Right lobe of liver (tissue), 6 donors: Measurements from ENCODE around the gene ADH7. TPM values are rescaled to one million over a fixed set of nuclear protein-coding genes. Genes with fewer than 3 reads are reported as not detected.

Source experiments
- ATAC-seq, 4 donors: fragments of 200-7000 bp; cut with Tn5 transposase; one replicate each; pipeline ENCODE4 v1.9.1; 2020; ENCODE audit warnings: mild to moderate bottlenecking in 4 of 4, moderate library complexity in 4 of 4
- DNase-seq, 3 donors: peaks; one replicate each; pipeline ENCODE4 v3.0.0-alpha.2; 2020
- H3K27ac ChIP-seq, 3 donors: fragments of 200-600 bp; one replicate each; pipeline ENCODE4 v1.8.0; 2022
- H3K27me3 ChIP-seq, 2 donors: fragments of 200-600 bp; one replicate each; pipeline ENCODE4 v1.8.0; 2022
- H3K36me3 ChIP-seq, 4 donors: fragments of 200-600 bp; sonication (generic) in 1 of 4; one replicate each; pipeline versions ENCODE4 v1.5.1 to v1.8.0; 2017 to 2022; ENCODE audit warnings: control low read depth in 1 of 4
- H3K4me1 ChIP-seq, 4 donors: fragments of 200-600 bp; sonication (generic) in 1 of 4; one replicate each; pipeline versions ENCODE4 v1.5.1 to v1.8.0; 2017 to 2022; ENCODE audit warnings: control low read depth in 1 of 4
- H3K4me3 ChIP-seq, 3 donors: fragments of 200-600 bp; one replicate each; pipeline ENCODE4 v1.8.0; 2022
- H3K9me3 ChIP-seq, 4 donors: fragments of 200-600 bp; sonication (generic) in 1 of 4; one replicate each; pipeline versions ENCODE4 v1.5.1 to v1.8.0; 2017 to 2022; ENCODE audit warnings: control low read depth in 1 of 4
- CTCF ChIP-seq, 4 donors: fragments of 200-600 bp in 3 of 4; fragments of 450-650 bp in 1 of 4; IDR thresholded peaks; one replicate each; pipeline versions ENCODE4 v1.5.1 to v1.8.0; 2016 to 2022; ENCODE audit warnings: antibody characterized with exemption in 4 of 4, mild to moderate bottlenecking in 2 of 4
- POLR2A ChIP-seq: fragments of 450-650 bp; IDR thresholded peaks from one replicate; pipeline ENCODE4 v1.6.1; 2017; ENCODE audit warnings: antibody characterized with exemption, mild to moderate bottlenecking
- WGBS: methylation state at CpG from one replicate; pipeline ENCODE4 v1.1.6; 2018; ENCODE audit warnings: low coverage, low lambda C conversion rate; ENCODE audit not compliant: insufficient coverage; ENCODE audit errors: missing lambda C conversion rate; 5-methylcytosine and 5-hydroxymethylcytosine counted together
- intact Hi-C, 2 donors: fragments of 100-400 bp; cut with DNase I; formaldehyde crosslinking; loops; one replicate each; pipeline versions ENCODE4 v1.11.2 to v1.14.1; 2022
- total RNA-seq, 6 experiments: library from RNA; depleted of rRNA in 2 of 6; stranded (reverse); fragments of >200 nt in 2 of 6; fragmentation: NEBNext Ultra II Directional in 3 of 6; extraction: Animal tissue kit (Norgen Biotek cat#: 25700) in 3 of 6; gene quantifications; one replicate each; pipeline versions ENCODE4 v1.1.0 to v1.2.4, GENCODE V29; 2016 to 2023
- donor health status: DM: no; HTN: yes; CAD: no.
- donor health status: DM: no; HTN: no; CAD: no.
- donor health status: DM: no; HTN: no; CAD: no.
- donor health status: DM: no; HTN: yes; CAD: no.
- donor health status: DM: no; HTN: yes; CAD: no.

Gene ADH7
- total RNA-seq, 6 experiments from 2014 or later, result 0.42 TPM; not detected in 5

- Histone ChIP-seq H3K4me3 (no peak overlapping the region), H3K9me3 (no peaks in the 10 kb centered on the region), H3K27ac (peak overlapping the region; percentile 45 to 94 (median 88)), H3K36me3 (no peaks in the 10 kb centered on the region), H3K27me3 (no peaks in the 10 kb centered on the region), H3K4me1 (peaks cover 0 to 47% (median 14%) of the 10 kb centered on the region in 4 donors)
- no peak for TF ChIP-seq CTCF (IDR thresholded peaks at IDR 0.05)
- no peak for TF ChIP-seq POLR2A
- DNase-seq, result no peak
- ATAC-seq, result peak in 3 of 4 donors; percentile 3 to 74 (median 16)
- intact Hi-C loops, result no loop called here
- 30% methylated on average over 4 of the region's 4 CpGs for WGBS
Observed at GRCh38 chr4:99404595-99405287, 30.4 kb downstream of the ADH7 start.

DNA sequence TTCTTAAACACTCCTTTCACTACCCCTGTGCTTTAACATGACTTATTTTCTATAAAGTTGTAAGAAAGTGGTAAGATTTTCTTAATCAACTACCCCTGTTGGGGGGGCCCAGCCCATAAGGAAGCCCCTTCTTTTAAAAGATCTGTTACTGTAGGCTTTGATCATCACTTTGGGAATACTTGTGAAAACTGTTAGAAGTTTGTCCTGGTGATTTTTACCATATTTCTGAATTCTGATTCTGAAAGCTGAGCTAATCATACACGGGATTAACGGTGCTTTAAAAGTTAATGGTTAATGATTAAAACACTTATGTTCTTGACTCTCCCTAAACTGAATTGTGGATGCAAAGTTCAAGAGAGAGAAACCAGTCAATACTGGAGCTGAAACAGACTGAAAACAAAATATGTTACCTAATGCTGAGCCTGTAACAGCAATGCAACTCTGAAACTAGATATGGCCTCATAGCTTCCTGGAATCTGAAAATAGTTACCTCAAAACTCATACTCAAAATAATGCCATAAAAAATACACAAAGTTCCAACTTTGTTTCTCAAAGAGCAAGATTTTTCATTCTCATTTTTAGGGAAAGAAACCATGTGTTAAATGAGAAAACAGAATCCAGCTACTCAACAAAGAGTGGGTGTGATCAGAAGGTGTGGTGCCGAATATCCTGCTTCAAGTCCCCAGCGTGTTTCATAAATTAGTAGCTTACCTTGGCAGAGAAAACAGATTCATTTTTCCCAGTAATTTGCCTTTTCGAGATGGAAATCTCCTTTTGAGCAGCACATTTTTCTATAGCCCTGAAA lies 31.6 kb downstream of the ADH7 start:
- Histone ChIP-seq H3K27me3 (no peaks in the 10 kb centered on the region), H3K4me1 (peaks cover 0 to 42% (median 14%) of the 10 kb centered on the region in 4 donors), H3K36me3 (no peaks in the 10 kb centered on the region), H3K9me3 (no peaks in the 10 kb centered on the region), H3K4me3 (peak overlapping the region in 2 of 3 donors; percentile 7 to 8), H3K27ac (peak overlapping the region; percentile 45 to 94 (median 88))
- intact Hi-C loops, result no loop called here
- DNase-seq (no peak), ATAC-seq (peak; percentile 66 to 84 (median 78))
- WGBS, result 19% methylated on average over 5 of the region's 5 CpGs
- no peak for TF ChIP-seq CTCF (IDR thresholded peaks at IDR 0.05)
- TF ChIP-seq POLR2A, result no peak

DNA sequence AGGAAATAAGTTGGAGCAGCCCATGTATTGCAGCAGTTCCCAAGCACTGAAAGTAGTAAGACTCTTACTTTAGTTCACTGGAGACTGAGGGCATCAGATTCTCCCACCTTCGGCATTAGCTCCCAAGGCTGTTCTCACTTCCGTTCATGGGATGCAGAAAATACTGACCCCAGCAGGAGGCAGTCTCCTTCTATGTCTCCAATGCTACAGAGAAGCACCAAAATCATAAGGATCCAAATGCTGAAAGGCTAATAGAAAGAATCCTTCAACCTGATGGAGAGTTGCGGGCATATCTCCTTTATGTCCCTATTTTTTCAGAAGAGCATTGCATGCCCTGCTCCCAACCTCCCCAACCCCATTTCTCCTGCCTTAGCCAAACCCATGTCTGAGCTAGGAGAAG lies 32.4 kb downstream of the ADH7 start:
- Histone ChIP-seq H3K9me3 (no peaks in the 10 kb centered on the region), H3K27ac (peak overlapping the region; percentile 40 to 94 (median 88)), H3K36me3 (no peaks in the 10 kb centered on the region), H3K4me3 (no peak overlapping the region), H3K27me3 (no peaks in the 10 kb centered on the region), H3K4me1 (peaks cover 0 to 35% (median 12%) of the 10 kb centered on the region in 4 donors)
- ATAC-seq (peak; percentile 2 to 44 (median 32)), DNase-seq (no peak)
- 50% methylated on average over 3 of the region's 3 CpGs for WGBS
- peak in 3 of 4 donors; percentile 29 to 47 (median 31) for TF ChIP-seq CTCF (IDR thresholded peaks at IDR 0.05)
- TF ChIP-seq POLR2A, result no peak
- intact Hi-C loops, result no loop called here

DNA sequence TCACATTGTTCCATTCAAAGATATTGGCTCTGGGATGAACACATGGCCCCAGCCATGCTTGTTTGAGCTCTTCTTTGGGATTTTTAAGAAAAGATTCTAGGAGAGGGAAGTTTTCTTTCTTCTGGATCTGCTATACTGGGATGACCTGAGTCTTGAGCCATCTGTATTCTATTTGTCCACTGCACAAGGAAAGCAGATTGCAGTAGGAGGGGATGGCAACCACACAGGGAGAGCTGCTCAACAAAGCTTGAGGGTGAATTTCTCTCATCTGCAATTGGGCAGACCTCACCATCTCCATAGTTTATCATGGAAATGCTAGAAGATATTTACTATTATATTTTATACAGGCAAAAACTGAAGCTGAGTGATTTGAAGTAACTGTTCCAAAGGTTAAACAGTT lies 34.3 kb downstream of the ADH7 start:
- Histone ChIP-seq H3K4me3 (no peak overlapping the region), H3K36me3 (no peaks in the 10 kb centered on the region), H3K4me1 (peaks cover 0 to 29% (median 11%) of the 10 kb centered on the region in 4 donors), H3K9me3 (no peaks in the 10 kb centered on the region), H3K27ac (no peak overlapping the region), H3K27me3 (no peaks in the 10 kb centered on the region)
- intact Hi-C loops, result no loop called here
- TF ChIP-seq CTCF (IDR thresholded peaks at IDR 0.05) (no peak), POLR2A (no peak)
- DNase-seq (no peak), ATAC-seq (no peak)
